ENCODE data around the gene PTRH1.

DNA sequence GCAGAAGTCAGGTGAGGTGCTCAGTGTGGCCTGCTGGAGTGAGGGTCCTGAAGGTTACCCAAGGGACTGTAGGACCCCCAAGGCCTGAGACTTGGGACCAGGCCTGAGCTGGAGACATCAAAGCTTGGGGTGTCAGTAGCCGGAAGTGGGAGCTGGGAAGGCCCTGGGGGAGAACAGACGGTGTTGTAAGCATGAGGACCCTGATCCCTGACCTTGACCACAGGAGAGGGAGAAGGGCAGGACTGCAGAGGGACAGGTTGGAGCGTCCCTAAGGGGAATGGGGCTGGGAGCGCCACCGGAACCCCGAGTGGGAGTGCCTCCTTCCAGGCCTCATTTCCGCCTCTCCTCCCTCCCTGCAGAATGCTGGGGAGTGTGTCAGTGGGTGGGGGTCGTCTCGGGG, 949 bp upstream of the PTRH1 start:
- TF ChIP-seq, protein P1, sequence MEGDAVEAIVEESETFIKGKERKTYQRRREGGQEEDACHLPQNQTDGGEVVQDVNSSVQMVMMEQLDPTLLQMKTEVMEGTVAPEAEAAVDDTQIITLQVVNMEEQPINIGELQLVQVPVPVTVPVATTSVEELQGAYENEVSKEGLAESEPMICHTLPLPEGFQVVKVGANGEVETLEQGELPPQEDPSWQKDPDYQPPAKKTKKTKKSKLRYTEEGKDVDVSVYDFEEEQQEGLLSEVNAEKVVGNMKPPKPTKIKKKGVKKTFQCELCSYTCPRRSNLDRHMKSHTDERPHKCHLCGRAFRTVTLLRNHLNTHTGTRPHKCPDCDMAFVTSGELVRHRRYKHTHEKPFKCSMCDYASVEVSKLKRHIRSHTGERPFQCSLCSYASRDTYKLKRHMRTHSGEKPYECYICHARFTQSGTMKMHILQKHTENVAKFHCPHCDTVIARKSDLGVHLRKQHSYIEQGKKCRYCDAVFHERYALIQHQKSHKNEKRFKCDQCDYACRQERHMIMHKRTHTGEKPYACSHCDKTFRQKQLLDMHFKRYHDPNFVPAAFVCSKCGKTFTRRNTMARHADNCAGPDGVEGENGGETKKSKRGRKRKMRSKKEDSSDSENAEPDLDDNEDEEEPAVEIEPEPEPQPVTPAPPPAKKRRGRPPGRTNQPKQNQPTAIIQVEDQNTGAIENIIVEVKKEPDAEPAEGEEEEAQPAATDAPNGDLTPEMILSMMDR (IDR thresholded peaks at IDR 0.05): no peak
- no peak for TF ChIP-seq POLR2A (IDR thresholded peaks at IDR 0.05)

All from adrenal gland (tissue), 5 donors.